ENCODE results near the gene SPRY1.

Gene SPRY1

DNA sequence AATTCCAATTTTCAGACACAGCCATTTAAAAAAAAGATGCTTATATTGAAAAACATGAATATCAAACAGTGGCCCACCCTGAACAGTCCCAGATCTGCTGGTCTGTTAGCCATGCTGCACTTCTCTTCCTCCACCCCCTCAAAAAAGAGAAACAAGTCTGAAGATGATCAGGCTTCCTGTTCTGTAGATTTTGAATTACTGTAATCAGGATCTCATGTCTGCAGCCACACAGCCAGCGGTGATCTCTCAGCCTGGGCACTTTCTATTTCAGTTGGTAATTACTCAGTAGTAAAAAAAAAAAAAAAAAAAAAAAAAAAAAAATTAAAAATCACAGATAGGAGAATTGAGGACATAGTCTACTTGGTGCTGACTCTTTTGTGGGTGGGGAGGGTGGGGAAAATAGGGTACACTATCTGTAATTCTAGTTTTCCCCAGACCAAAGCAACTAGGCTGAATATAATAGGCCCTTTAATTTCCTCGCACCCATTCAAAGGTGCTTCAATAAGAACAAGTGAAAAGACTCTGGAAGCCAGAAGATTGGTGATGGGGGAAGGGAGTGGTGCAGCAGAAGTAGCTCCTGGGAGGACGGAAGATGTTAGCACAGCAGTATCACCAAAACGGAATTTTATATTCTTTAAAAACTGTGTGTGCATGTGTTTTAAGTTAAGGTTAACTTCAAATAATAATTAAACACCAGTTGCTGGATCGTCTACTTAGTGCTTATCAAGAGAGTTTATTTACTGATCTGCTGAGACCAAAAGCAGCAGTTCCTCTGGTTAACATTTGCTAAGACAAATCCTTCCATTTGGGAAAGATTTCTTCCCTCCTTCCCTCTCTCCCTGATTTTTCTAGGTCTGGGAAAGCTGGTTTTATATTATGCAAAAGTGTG lies 47.0 kb downstream of the SPRY1 start:
- DNase-seq (ENCODE audit: low read depth): no peak

DNA sequence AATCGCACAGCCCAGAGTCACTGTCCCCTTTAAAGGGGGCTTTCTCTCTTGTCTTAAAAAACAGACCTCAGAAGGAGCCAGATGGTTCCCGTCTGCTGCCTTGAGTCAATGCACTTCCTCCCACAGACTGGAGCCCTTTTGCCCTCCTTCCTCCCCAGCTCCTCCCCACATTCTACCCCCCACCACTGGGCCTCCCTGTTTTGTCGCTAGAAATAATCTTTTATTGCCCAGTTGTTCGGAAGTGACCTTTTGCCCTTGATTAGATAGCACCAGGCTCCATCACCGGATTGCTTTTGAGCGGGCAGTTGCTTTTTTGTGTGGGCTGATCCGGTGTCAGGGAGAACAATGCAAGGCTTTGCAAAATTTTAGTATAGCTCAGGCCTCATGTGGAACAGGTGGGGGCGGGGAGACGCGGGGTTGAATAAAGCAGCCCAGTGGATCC lies 47.7 kb downstream of the SPRY1 start:
- peak; percentile 2 for DNase-seq (ENCODE audit: low read depth)

DNA sequence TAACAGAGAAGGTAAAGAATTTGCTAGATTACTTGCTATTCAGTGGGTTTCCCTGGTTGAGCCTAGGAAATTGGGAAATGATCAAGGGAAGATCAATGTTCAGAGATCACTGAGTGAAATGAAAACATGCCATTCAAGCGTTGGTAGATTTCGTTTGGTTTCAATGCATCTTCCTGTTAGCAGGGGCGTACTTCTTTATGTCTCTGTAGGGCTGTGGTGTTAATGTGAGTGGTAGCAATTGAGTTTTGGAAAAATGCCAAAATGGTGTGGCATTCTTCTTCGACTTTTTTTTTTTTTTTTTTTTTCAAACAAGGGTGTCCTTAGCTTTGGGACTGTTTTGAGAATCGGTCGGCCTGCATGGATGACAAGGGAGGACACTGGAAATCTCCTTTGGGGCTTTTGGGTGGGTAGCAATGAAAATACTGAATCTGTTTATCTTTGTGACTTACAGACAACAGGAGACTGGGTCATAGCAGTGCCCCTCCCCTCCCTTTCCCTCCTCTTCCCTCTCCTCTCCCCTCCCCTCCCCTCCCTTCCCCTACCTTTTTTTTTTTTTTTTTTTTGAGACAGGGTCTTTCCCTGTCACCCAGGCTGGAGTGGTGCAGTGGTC lies 50.4 kb downstream of the SPRY1 start:
- DNase-seq (ENCODE audit: low read depth): no peak

DNA sequence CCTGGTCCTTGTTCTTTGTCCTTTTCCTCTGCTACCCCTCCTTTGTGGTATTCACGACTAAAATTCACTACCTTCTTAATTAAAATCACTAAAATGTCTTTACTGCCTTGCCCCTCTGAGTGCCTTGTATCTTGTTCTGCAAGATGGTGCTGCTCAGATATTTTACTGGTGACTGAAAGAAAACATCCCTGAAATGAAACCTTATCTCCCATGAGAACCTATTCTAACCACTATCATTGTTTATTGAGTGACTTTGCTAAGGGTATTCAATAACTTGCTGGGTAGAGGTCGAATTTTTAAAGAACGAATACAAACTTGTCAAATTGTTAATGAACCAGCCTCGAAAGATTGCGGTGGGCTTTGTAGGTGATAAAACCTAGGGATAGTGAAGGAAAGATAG lies 52.8 kb downstream of the SPRY1 start:
- no peak for DNase-seq (ENCODE audit: low read depth)

DNA sequence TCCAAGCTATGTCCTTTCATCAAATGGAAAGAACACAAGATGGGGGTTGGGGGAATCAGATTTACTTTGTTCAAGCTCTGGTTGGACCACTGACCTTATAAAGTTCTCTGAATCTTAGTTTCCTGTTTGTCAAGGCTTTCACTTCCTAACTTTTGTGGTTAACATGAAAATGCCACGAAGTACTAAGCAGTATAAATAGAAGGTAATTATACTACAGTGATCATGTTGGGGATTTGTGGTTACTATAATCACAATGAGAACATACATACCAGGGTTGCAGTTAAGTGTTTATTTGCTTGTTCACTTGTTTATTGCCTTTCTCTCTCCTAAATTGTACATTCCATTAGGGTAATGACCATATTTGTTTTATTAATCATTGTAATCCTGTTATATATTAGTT lies 53.2 kb downstream of the SPRY1 start:
- no peak for DNase-seq (ENCODE audit: low read depth)

DNA sequence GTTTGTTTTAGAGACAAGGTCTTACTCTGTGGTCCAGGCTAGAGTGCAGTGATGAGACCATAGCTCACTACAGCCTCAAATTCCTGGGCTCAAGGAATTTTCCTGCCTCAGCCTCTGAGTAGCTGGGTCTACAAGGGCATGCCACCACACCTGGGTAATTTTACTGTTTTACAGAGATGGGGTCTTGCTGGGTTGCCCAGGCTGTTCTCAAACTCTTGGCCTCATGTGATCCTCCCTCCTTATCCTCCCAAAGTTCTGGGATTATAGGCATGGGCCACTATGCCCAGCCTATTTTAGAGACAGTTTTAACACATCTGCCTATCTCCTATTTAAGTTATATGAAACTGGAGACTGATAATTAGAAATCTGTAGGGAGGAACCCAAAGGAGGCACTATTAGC lies 53.8 kb downstream of the SPRY1 start:
- DNase-seq (ENCODE audit: low read depth): no peak

DNA sequence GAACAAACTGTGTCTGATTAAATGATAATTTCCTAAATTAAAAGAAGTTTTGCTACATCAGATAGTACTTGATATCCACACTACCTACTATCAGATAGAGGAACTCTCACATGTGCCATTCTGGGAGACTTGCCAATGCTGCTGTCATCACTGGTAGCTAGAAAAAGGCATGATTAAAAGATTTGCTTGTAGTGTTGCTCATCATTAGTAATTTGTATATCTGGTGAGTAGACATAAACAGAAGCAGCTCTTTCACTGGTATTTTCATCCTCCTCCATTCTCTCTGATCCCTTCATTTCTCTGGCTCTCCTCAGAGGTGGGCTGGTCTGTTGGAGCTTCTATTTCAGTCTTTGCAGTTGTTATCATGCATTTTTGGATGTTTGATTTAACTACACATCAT lies 56.0 kb downstream of the SPRY1 start:
- DNase-seq (ENCODE audit: low read depth): no peak

DNA sequence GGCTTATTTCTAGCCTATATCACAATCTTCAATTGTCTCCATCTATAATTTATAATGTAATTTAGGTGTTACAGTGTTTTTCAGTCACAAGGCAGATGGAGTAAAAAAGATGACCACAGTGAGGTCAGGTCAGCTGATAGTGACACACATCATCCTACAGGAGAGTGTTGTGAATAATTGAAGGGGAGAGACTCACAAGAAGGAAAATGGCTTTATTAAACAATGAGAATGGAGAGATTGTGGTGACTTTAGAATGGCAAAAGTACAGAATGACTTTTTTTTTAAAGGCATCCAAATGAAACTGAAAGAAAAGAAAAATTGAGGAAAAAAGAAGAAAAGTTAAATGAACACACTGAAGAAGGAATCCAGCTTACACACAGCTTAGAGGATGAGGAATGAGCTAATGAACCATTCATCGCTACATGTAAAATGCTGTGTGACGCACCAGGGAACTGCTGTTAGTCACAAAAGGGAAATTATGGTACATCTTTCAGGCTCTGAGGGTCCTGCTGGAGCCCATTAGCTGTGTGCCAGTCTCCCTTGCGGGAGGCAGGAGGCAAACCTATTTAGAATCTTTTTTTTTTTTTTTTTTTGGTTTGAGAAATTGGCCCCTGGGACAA lies 56.6 kb downstream of the SPRY1 start:
- no peak for DNase-seq (ENCODE audit: low read depth)

All from stimulated activated CD8-positive, alpha-beta memory T cell treated with anti-CD3 and anti-CD28 coated beads, Interleukin-12 subunit alpha, Interleukin-12 subunit beta, amount 100 ng/mL, for 1 hour (primary cell).